GM18526 (cell line): ENCODE measurements around the gene CASQ2.

Source experiments
- POLR2A ChIP-seq: IDR thresholded peaks from 3 replicates; pipeline ENCODE4 v1.6.1; 2011; ENCODE audit not compliant: insufficient read length; ENCODE audit errors: extremely low read depth

Gene CASQ2

DNA sequence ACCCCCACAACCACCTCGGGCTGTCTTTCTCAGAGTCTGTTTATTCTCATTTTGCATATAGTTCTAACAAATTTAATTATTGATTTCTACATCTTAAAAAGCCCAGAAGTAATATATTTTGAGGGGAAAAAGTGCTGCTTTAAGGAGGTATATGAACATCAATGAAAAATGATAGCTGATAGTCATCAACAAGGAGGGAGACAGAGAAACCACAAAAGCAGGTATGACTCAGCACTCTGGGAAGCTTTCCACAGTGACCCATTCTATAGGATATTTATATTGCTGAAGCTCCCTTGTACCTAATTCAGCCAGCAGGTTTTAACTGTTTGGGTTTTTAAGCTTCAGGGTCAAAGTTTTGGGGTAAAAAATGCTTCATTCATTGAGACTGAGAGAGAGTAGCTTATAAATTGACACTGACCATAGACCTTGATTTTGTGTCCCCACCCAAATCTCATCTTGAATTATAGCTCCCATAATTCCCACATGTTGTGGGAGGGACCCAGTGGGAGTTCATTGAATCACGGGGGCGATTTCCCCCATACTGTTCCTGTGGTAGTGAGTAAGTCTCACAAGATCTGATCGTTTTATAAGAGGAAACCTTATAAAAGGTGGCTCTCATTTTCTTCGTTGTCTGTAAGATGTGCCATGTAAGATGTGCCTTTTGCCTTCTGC lies 99.4 kb downstream of the CASQ2 start:
- no peak for TF ChIP-seq POLR2A

DNA sequence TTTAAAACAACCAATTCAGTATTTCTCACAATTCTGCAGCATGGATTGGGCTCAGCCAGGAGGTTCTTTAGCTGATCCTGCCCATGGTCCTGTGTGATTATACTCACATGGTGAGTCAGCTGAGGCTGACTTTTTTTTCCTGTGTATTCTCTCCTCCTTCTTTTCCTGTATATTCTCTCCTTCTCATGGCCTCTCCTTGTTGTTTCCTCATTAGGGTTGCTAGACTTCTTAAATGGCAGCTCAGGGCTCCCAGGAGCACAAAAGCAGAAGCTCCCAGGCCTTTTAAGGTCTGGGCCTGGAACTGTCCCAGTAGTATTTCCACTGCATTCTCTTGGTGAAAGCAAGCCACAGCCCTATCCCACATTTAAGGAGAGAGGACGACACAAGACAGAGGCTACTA lies 99.9 kb downstream of the CASQ2 start:
- no peak for TF ChIP-seq POLR2A

DNA sequence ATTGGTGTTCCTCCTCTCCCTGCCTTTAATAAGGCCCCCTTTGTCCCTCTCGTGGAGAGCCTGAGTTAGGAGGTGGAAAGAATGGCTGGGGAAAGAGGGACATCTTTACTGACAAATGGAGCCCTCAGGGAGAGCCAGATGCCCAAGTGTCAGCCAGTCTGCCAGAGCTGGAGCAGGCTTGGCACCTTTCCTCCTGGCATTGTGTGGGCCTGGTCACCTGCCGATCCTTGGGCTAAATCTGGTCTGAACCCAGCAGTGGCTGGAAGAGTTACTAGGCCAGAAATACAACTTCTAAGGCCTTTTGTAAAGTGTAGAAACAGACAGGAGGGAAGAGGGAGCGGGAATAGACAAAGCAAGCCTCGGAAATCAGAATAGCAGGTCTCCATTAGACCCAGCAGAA lies 101.8 kb downstream of the CASQ2 start:
- no peak for TF ChIP-seq POLR2A

DNA sequence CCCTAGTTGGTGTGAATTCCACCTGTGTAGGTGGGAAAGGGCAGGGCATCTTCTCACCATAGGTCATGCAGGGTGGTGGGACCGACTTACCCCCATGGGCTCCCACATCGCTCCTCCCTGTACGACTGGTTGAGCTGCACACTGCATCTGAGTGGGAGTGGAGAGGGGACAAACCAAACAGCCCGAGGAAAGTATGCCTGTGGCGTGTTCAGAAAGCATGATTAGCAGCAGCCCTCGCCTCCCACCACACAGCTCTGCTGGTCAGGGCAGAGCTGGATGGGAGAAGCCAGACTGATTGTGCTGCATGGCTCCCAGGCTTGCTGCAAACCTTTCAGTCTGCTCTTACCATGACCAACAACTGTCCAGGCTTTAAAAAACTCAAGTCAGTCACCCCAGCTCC lies 102.3 kb downstream of the CASQ2 start:
- TF ChIP-seq POLR2A, result no peak

DNA sequence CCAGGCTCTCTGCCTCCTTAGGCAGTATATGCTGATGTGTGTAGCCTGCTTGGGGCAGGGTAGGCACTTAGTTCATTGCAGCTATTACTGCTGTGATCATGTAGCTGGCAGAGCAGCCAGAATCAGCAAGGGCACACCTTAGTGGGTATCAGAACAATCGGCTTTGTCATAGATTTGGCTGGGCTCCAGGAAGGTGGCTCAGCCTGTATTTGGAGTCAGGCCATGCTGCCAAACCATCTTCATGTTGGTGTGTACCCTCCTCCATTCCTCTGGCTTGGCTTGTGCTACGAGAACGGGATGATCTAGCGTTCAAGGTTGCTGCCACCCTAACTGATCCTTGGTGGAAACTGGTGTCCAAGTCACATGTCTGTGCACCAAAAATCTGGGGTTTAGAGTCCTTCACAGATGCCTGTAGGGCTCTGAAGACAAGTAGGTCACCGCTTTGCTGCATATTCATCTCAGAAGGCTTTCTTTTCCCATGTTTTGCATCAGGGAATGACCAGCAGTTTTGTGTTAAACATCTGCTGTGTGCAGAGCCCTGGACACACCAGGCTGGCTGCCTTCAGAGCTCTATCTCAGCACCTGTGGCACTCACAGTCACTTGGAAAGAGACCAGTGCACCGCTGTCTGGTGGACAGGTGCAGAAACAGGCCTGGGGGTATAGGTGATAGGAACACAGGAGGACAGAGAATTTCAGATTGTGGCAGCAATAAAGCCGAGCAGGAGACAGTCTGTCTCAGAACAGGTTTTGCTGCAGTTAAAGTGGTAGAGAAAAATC lies 103.0 kb downstream of the CASQ2 start:
- TF ChIP-seq POLR2A, result no peak

DNA sequence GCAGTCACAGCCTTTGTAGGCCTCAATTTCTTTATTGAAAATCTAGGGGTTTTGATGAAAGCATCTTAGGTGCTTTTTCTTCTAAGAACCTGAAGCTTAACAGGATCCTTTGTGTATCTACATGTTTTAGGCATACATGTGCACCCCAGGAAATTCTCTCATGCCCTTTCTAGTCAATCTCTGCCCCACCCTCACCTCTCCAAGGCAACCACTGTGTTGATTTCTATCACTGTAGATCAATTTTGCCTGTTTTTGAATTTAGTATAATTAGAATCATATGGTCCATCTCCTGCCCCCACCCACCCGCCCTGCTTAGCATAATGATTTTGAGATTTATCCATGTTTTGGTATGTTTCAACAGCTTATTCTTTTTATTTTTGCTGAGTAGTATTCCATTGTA lies 107.4 kb downstream of the CASQ2 start:
- TF ChIP-seq POLR2A, result no peak

DNA sequence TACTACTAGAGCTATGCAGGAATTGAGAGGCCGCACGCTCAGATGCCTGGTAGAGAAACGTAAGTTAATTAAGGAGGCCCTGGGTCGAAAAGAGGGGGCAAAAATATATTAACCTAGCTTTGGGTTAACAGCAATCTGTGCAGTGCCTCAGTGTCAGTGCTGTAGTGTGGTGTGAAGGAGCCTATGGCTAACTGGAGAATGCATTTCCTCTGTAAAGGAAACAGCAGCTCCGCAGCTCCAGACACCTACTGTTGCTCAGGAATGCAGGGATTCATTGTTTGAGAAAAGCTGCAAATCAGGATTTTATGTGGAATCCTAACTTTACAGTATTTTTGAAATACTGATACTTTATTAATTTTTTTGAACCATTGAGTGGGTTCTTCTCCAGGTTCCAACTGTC lies 108.4 kb downstream of the CASQ2 start:
- no peak for TF ChIP-seq POLR2A

DNA sequence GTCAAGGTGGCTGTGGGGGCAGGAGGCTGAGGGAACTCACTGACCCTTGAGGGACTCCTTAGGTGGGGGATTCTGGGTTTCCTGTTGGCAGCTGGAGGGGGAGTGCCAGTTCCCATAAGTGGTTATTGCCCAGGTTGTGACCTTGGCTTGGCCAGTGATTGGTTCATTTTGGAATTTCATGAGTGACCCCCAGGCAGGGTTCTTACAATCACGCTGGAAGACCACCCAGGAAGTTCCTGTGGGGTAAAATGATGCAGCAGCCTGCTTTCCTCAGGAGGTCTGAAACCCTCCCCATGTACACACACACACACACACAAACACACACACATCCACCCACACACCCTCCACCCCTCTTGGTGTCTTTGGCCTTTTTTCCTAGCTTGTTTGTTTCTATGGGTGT lies 109.9 kb downstream of the CASQ2 start:
- TF ChIP-seq POLR2A, result no peak

DNA sequence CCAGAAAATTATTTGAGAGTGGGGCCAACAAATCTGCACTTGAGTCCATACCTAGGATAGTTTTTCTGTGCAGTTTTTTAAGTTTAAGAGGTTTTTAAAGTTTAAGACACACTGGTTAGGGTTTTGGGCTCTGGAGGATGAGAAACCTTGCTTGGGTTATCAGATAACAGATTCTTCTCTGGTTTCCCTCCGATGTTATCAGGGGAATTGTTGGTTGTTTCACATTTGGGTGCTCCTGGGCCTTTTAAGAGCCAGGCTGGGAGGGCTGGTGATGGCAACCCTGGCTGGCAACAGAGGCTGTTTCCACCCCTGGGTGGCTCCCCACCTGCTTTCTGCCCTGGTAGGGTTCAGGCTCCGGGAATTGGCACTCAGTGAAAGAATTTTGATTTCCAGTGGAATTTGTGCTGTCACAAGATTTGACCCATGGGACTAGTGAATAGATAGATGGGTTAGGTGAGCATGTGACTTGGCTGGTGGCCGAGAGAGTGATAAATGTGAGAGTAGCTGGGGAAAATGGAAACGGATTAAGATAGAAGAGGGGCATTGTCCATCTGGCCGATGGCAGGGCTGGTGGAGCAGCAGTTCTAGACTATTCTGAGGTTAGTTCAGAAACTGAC lies 111.9 kb downstream of the CASQ2 start:
- TF ChIP-seq POLR2A, result no peak

DNA sequence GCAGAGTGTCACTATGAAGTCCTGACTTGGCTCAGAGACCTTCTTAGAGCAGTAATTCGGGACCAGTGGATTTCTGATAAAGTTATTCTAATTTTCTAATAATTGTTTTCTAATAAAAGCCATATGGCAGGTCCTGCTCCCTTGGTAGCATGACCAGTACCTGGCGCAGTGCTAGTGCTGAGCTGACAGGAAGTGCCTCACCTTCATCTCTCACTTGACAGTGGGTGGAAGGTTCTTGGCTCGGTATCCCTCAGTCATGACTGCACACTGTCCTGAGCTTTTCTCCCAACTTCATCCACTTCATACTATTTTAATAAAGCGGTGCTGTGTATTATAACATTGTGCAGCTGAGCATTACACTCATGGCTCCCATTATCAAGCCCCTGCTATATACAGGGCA lies 112.6 kb downstream of the CASQ2 start:
- TF ChIP-seq POLR2A, result no peak

DNA sequence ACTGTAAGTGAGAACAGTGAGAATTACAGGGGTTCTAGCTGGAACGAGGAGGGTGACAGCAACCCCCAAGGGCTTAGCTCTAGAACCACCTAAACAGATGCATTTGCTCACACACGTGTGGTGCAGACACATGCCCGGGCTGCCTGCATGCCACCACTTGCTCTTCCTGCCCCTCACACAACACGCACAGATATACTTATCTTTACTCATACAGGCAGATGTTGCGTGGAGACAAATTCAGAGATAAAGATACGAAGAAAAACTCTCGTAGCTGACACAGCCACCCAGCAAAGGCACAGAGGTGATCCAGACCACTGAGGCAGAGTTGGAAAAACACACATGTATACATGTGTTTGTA lies 113.2 kb downstream of the CASQ2 start:
- TF ChIP-seq POLR2A, result no peak

DNA sequence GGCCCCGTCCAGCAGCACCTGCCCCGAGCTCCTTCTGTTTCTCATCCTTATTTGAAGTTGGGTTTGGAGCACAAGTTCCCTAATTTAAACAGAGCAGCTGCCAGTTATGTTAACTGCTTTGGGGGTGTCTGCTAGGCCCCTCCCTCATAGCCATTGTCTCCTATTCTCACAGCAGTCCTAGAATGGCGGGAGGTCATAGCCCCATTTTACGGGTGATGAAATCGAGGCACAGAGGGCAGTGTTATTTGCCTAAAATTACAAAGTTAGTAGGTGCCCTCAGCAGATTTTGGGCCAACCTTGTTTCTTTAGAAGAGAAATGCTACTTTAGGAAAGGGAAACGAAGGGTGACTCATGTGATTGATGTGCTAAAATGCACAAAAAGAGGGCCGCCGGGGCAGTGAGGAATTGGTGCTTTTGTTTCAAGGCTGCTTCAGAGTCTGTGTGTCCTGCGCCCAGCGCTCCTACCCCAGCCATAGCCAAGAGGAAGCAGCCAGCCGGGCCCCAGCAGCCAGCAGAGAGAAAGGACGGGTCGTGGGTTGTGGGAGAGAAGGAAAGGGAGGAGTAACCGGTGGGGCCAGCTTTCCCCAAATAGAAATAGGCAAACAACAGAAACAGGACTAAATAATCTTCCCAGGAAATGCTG lies 113.7 kb downstream of the CASQ2 start:
- TF ChIP-seq POLR2A, result no peak

DNA sequence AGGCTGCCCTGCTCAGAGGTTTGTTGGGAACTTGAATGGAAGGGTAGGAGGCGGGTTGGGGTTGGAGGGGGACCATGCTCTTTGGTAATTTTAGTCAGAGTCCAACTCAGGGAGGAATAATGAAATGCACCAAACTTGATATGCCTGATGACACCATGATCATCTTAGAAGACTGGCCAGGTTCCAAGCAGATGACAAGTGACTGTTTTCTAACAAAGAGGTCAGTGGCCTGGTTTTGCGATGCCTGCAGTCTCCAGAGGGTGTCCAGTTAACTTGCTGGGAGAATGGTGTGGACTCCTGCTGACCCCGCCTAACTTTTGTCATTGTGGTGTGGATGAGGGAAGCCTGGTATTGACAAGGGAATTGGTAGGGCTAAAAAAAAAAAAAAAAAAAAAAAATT lies 114.4 kb downstream of the CASQ2 start:
- TF ChIP-seq POLR2A, result no peak

DNA sequence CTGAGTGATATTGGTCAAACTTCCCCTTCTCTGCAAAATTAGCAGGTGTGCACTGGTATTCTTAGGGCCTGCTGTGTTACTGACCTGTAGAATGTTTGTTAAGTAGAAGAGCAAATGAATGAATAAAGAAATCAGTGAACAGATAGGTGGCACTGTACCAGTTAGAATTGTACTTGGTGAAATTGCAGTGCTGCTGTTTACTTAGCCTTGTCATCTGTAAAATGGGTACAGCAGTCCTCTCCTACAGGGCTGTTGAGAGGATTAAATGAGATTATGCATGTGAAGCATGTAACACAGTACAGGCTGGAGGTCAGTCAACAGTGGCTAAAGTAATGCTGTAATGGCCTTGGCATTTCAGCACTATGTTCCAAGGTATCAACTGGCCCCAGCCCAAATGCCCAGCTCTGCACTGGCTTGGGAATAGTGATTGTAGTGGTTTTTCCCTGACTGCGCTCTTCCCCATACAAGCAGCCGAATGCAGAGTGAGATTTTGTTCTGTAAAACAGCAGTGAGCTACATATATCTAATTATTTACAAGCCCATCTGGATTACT lies 116.2 kb downstream of the CASQ2 start:
- TF ChIP-seq POLR2A, result no peak

DNA sequence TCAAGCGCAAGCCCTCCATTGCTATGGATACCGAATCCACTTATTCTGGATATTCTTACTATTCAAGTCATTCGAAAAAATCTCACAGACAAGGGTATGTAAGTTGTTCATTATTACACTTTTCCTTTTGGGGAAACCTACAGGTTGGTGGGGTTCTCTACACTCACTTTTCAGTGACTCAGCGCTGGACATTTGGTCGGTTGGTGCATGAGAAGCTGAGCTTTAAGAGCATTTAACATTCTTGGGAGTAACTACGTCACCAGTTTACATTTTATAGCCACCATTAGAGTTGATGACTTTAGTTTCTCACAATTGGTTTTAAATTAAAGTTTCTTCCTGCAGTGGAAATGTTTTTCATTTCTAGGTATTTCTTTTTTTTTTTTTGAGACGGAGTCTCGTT lies 117.1 kb downstream of the CASQ2 start:
- no peak for TF ChIP-seq POLR2A

DNA sequence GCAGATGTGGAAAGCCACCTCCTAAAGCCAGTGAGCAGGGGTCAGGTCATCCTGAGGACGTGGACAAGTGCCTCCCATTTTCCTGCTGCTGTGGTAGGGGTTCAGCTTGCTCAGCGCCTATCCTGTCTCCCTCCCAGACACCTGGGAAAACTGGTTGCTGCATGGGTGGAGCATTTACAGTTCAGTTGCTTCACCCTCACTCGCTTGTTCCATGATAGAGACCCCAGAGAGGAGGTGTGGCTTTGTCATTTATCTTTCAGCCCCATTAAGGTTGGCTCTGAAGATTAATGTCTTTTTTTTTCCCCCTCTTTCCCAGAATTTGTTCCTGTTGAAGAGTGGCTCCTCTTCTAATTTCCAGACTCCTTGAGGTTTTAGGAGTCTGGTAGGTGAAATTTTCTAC lies 117.6 kb downstream of the CASQ2 start:
- TF ChIP-seq POLR2A, result no peak
